ENCODE results near the gene ACLY. TPM values are rescaled to one million over a fixed set of nuclear protein-coding genes. Genes with fewer than 3 reads are reported as not detected.
"Not testable (repeated sequence)": the region's sequence is repeated elsewhere in the genome, so short reads cannot be mapped to it uniquely, and the experiment has no call there.

ACLY gene
- polyA plus RNA-seq, 3 donors: 87.1 to 95.2 (median 88.7) TPM

DNA sequence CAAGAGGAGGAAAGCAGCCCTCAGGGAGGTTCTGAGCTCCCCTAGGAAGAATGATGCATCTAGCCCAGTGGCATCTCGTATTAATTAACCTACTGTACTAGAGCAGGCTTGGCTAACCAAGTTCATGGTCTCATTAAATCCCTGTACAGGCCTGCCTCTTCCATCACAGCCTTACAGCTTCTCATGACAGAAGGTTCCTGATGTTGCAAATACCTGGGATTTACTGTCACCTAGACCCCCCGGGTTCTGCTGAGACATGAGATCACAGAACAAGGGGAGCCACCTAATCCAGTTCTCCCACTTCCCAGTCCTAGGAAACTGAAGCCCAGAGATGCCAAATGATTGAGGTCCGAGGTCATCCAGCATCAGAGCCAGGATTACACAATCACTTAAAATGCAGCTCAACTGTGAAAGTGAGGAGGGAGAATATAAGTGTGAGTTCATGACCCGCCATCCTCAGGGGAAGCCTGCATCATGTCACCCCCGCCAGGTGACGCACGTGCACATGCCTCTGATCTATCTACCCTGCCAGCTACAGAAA, 23.9 kb downstream of the ACLY start:
- no peak for DNase-seq (ENCODE audit: extremely low read depth in 1 of 11, low read depth in 9 of 11, low spot score in 4 of 11)

GRCh38 chr17:41893384-41893783, 25.4 kb downstream of the ACLY start:
- no peak for DNase-seq (ENCODE audit: extremely low read depth in 1 of 11, low read depth in 9 of 11, low spot score in 4 of 11)

- DNase-seq (ENCODE audit: extremely low read depth in 1 of 11, low read depth in 9 of 11, low spot score in 4 of 11): no peak
Measured at GRCh38 chr17:41892021-41892376, 26.8 kb downstream of the ACLY start.

DNA sequence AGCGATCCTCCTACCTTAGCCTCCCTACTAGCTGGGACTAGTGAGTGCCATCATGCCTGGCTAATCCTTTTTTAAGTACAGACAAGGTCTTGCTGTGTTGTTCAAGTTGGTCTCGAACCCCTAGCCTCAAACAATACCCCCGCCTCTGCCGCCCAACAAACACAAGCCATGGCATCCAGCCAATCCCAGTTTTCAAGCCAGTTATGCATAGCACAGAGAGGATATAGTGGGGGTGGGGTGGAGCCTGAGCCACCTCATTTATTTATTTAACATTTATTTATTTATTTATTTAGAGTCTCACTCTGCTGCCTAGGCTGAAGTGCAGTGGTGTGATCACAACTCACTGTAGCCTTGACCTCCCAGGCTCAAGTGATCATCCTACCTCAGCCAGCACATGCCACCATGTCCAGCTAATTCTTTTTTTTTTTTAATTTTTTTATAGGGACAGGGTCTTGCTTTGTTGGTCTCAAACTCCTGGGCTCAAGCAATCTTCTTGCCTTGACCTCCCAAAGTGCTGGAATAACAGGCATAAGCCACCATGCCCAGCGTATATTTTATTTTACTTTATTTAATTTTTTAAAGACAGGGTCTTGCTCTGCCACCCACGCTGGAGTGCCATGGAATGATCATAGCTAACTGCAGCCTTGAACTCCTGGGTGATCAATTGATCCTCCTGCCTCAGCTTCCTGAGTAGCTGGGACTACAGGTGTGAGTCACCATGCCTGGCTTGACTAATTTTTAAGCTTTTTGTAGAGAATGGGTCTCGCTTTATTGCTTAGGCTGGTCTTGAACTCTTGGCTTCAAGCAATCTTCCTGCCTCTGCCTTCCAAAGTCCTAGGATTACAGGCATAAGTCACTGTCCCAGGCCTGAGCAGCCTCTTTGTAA, 27.4 kb downstream of the ACLY start:
- DNase-seq (ENCODE audit: extremely low read depth in 1 of 11, low read depth in 9 of 11, low spot score in 4 of 11): no peak

DNA sequence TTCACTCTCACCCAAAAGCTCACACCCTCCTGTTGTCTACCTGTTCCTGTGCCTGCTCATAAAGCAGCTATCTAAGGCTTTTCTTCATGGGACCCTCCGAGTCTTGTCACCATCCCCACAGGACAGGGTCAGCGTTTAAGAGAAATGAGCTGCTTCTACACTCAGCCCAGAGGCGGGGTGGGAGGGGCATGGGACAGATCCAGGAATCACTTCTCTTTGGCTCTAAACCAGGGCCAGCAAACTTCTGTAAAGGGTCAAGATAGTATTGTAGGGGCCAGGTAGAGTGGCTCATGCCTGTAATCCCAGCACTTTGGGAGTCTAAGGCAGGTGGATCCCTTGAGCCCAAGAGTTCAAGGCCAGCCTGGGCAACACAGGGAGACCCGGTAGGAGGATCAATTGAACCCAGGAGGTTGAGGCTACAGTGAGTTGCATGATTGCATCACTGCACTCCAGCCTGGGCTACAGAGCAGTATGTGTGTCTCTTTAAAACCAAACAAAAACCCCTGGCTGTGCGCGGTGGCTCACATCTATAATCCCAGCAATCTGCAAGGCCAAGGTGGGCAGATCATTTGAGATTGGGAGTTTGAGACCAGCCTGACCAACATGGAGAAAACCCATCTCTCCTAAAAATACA, 30.3 kb downstream of the ACLY start:
- DNase-seq (ENCODE audit: extremely low read depth in 1 of 11, low read depth in 9 of 11, low spot score in 4 of 11): no peak

DNA sequence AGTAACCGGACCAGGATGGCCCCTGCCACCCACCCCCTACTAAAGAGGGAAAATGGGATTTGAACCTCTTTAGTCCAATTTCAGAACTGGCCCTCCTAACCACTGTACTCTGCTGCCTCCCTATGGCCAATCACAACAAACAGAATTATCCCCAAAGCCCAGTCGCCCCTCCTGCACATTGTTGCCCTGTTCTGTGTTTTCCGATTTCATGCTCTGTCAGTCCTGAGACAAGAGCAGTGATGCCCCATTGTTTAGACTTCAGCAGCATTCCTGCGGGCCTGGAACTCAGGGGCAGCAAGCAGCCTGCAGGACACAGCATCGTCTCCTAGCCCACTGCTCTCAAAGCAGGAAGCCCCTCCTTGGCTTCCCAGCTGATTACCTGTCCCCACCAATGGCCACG, 33.0 kb downstream of the ACLY start:
- DNase-seq (ENCODE audit: extremely low read depth in 1 of 11, low read depth in 9 of 11, low spot score in 4 of 11): no peak

GRCh38 chr17:41882756-41883155, 36.0 kb downstream of the ACLY start:
- DNase-seq (ENCODE audit: extremely low read depth in 1 of 11, low read depth in 9 of 11, low spot score in 4 of 11): no peak

- no peak for DNase-seq (ENCODE audit: extremely low read depth in 1 of 11, low read depth in 9 of 11, low spot score in 4 of 11)
Measured at GRCh38 chr17:41880130-41880529, 38.6 kb downstream of the ACLY start.

DNA sequence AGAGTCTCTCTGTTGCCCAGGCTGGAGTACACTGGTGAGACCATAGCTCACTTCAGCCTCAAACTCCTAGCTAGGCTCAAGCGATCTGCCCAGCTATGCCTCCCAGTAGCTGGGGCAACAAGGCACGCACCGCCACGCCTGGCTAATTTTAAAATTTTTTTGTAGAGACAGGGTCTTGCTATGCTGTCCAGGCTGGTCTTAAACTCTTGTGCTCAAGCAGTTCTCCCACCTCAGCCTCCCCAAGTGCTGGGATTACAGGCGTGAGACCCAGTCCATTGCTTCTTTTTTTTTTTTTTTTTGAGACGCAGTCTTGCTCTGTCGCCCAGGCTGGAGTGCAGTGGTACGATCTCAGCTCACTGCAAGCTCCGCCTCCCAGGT, 44.5 kb downstream of the ACLY start:
- not testable (repeated sequence) for DNase-seq (ENCODE audit: extremely low read depth in 1 of 11, low read depth in 9 of 11, low spot score in 4 of 11)

DNA sequence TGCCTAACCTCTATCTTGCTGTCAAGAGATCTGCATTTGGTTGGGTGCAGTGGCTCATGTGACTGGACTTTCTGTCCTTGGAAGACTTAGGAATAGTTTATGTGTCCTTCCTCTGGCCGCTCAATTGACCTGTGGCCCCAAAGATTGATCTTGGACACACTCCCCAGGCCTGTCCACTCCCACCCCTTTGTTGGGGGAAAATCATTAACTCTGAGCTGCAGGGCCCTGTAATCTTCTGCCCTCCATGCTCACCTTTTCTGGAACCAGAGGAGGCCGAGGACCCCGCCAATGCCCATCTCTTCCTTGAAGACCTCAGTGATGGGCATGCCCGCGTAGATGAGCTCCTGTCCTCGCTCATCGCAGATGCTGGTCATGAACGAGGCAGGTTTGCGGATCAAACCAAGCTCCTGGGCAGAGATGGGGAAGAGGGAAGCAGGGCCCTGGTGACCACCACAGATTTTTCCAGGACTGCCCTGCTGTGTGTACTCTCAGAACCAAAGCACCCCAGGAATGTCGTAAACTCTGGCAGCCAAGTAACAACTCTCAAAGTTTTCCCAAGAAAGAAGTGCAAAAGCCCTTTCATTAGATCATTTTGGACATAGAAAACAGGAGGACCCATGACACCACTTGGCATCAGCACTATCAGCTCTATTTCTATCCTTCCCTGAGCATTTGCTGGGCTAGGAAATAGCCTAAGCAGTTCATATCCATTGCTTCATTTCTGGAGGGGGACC, 45.0 kb downstream of the ACLY start:
- DNase-seq (ENCODE audit: extremely low read depth in 1 of 11, low read depth in 9 of 11, low spot score in 4 of 11): no peak

DNA sequence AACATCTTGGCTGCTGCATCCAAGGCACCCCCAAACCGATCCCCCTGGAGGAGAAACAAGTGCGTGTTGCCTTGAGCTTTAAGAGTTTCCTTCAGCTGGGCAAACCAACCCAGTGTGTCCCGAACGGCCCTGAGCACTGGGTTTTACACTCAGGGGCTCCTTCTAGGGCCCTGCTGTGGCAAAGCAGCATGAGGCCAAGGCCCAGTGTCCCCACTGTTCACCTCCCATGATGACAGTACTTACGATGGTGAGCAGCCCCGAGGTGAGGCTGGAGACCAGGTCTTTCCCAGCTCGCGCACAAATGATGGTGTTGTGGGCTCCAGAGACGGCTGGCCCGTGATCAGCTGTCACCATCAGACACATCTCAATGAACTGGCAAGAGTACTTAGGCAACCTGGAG, 47.0 kb downstream of the ACLY start:
- DNase-seq (ENCODE audit: extremely low read depth in 1 of 11, low read depth in 9 of 11, low spot score in 4 of 11): no peak

GRCh38 chr17:41870627-41871026, 48.1 kb downstream of the ACLY start:
- no peak for DNase-seq (ENCODE audit: extremely low read depth in 1 of 11, low read depth in 9 of 11, low spot score in 4 of 11)

DNA sequence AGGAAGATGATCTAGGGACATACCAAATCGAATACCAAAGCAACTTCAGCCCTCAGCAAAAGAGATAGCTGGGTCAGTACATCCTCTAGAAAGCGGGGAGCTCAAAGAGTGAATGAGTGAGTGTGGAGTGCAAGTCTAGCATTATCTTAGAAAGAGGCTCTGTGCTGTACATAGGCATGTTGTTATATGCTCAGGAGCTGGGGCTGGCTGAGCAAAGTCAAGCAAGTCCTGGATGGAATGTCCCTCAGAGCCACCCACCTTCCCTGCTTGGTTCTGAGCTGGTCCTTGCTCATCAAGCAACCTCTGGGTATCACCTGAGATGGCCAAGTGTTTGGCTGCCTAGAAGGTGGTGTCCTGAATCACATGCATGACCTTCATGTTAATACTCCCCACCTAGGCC, 48.7 kb downstream of the ACLY start:
- no peak for DNase-seq (ENCODE audit: extremely low read depth in 1 of 11, low read depth in 9 of 11, low spot score in 4 of 11)

GRCh38 chr17:41869426-41869825, 49.3 kb downstream of the ACLY start:
- no peak for DNase-seq (ENCODE audit: extremely low read depth in 1 of 11, low read depth in 9 of 11, low spot score in 4 of 11)

GRCh38 chr17:41868568-41868967, 50.2 kb downstream of the ACLY start:
- no peak for DNase-seq (ENCODE audit: extremely low read depth in 1 of 11, low read depth in 9 of 11, low spot score in 4 of 11)

GRCh38 chr17:41865596-41865893, 53.2 kb downstream of the ACLY start:
- DNase-seq (ENCODE audit: extremely low read depth in 1 of 11, low read depth in 9 of 11, low spot score in 4 of 11): peak in 1 of 11 donors; percentile 25

- DNase-seq (ENCODE audit: extremely low read depth in 1 of 11, low read depth in 9 of 11, low spot score in 4 of 11): peak; percentile 54 to 90 (median 86)
Measured at GRCh38 chr17:41864836-41865595, 53.7 kb downstream of the ACLY start, which contains the start of gene KLHL11. Gene KLHL11 (minus strand): TSS chr17:41865423. CDS start chr17:41865370, 53 bp downstream.

DNA sequence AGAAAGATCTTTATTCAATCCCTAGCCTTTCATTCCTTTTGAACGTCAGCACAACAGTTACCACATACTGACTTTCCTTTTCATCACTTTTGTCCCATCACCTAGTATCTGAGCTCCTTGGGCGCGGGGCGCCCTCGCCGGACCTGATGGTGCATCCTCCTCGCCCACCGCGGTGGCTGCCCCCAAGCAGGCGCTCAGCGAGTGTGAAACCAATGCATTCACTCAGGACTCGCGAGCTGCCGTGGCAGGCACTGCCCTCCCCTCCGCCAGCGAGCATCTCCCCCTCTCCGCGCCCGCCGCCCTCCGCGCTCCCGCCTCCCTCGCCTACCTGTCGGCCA, 54.3 kb downstream of the ACLY start:
- peak in 2 of 11 donors; percentile 15 to 32 for DNase-seq (ENCODE audit: extremely low read depth in 1 of 11, low read depth in 9 of 11, low spot score in 4 of 11)

DNA sequence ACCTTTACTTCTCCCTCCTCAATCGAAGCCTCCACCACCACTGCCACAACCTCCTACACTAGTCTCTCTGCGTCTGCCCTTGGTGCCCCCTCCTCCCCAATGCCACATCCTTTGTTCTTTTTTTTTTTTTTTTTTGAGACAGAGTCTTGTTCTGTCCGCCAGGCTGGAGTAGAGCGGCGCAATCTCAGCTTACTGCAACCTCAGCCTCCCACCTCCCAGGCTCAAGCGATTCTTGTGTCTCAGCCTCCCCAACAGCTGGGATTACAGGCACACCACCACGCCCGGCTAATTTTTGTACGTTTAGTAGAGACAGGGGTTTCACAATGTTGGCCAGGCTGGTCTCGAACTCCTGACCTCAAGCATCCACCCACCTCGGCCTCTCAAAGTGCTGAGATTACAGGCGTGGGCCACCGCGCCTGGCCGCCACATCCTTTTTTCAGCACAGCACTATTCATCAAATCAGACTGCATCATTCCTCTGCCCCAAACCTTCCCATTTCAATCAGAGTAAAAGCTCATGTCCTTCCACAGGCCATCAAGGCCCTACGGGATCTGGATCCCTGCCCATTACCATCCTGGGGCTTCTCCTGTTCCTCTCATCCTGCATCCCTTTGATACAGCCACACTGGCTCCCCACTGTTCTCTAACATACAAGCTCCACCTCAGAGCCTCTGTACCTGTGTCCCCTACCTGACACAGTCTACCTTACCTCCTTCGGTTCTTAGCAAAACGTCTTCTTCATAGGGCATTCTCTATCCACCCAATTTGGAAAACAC, 55.5 kb downstream of the ACLY start:
- DNase-seq (ENCODE audit: extremely low read depth in 1 of 11, low read depth in 9 of 11, low spot score in 4 of 11): no peak
